HEK293 (cell line): ENCODE data around the gene DAPP1.

Experiments used
- CTCF ChIA-PET: fragments of 350-600 bp; formaldehyde crosslinking; extraction: SDS; loops from one replicate; lab custom pipeline; 2021; ENCODE audit warnings: antibody characterized with exemption; lab: Yijun Ruan, JAX
- POLR2A ChIA-PET: fragments of 300-600 bp; formaldehyde crosslinking; extraction: SDS; loops from one replicate; lab custom pipeline; 2020; ENCODE audit warnings: antibody characterized with exemption, inconsistent platforms; lab: Yijun Ruan, JAX
- H3K27ac ChIP-seq: fragments of 200-500 bp; sonication (Bioruptor generic); 2 replicates; pipeline ENCODE4 v1.5.1; 2014; ENCODE audit warnings: low read depth, low read length, control low read depth, inconsistent platforms; ENCODE audit errors: extremely low read depth
- H3K36me3 ChIP-seq, 2 experiments: fragments of 200-500 bp in 1 of 2; sonication (Bioruptor generic) in 1 of 2; 1 replicate in 1 of 2; 2 replicates in 1 of 2; pipeline ENCODE4 v1.5.1; 2014 to 2017; ENCODE audit warnings: inconsistent platforms in 2 of 2, low read length in 2 of 2; ENCODE audit not compliant: control insufficient read depth in 2 of 2, insufficient read depth in 1 of 2
- H3K4me1 ChIP-seq: fragments of 200-500 bp; sonication (Bioruptor generic); 2 replicates; pipeline ENCODE4 v1.5.1; 2014; ENCODE audit warnings: mild to moderate bottlenecking, low read length, inconsistent platforms; ENCODE audit not compliant: control insufficient read depth, insufficient read depth
- H3K4me3 ChIP-seq: 2 replicates; pipeline ENCODE4 v1.5.1; 2011; ENCODE audit warnings: low read depth, mild to moderate bottlenecking, control low read depth, low read length, moderate library complexity
- H3K9me3 ChIP-seq: fragments of 200-500 bp; sonication (Bioruptor generic); 2 replicates; pipeline ENCODE4 v1.5.1; 2014; ENCODE audit warnings: low read depth, low read length, inconsistent platforms; ENCODE audit not compliant: control insufficient read depth, insufficient read depth
- FEZF1 ChIP-seq: fragments of 450-650 bp; formaldehyde crosslinking; IDR thresholded peaks from 2 replicates; pipeline ENCODE4 v1.5.1; 2016; ENCODE audit warnings: missing biosample characterization, missing genetic modification characterization
- KLF1 ChIP-seq: fragments of 450-650 bp; formaldehyde crosslinking; IDR thresholded peaks from 2 replicates; pipeline ENCODE4 v1.5.1; 2016; ENCODE audit warnings: missing biosample characterization, missing genetic modification characterization
- RBAK ChIP-seq: fragments of 450-650 bp; formaldehyde crosslinking; IDR thresholded peaks from 2 replicates; pipeline ENCODE4 v1.5.1; 2016; ENCODE audit warnings: missing biosample characterization, missing genetic modification characterization
- REPIN1 ChIP-seq: fragments of 450-650 bp; formaldehyde crosslinking; IDR thresholded peaks from 2 replicates; pipeline ENCODE4 v1.5.1; 2017; ENCODE audit warnings: missing biosample characterization, missing genetic modification characterization, low read depth
- SP3 ChIP-seq: fragments of 450-650 bp; formaldehyde crosslinking; IDR thresholded peaks from 2 replicates; pipeline ENCODE4 v1.5.1; 2016; ENCODE audit warnings: missing biosample characterization, missing genetic modification characterization
- SP7 ChIP-seq: fragments of 450-650 bp; formaldehyde crosslinking; IDR thresholded peaks from 2 replicates; pipeline ENCODE4 v1.5.1; 2016; ENCODE audit warnings: missing biosample characterization, missing genetic modification characterization
- YY1 ChIP-seq: fragments of 450-650 bp; formaldehyde crosslinking; IDR thresholded peaks from 2 replicates; pipeline ENCODE4 v1.5.1; 2018; ENCODE audit warnings: missing biosample characterization, missing genetic modification characterization
- ZBTB21 ChIP-seq: fragments of 450-650 bp; formaldehyde crosslinking; IDR thresholded peaks from 2 replicates; pipeline ENCODE4 v1.5.1; 2017; ENCODE audit warnings: missing biosample characterization, missing genetic modification characterization
- ZFP37 ChIP-seq: fragments of 450-650 bp; formaldehyde crosslinking; IDR thresholded peaks from 2 replicates; pipeline ENCODE4 v1.5.1; 2016; ENCODE audit warnings: missing biosample characterization, missing genetic modification characterization
- ZFP69B ChIP-seq: fragments of 450-650 bp; formaldehyde crosslinking; IDR thresholded peaks from 2 replicates; pipeline ENCODE4 v1.5.1; 2016; ENCODE audit warnings: missing biosample characterization, missing genetic modification characterization
- ZNF248 ChIP-seq: fragments of 450-650 bp; formaldehyde crosslinking; IDR thresholded peaks from 2 replicates; pipeline ENCODE4 v1.5.1; 2017; ENCODE audit warnings: missing biosample characterization, missing genetic modification characterization
- ZNF426 ChIP-seq: fragments of 450-650 bp; formaldehyde crosslinking; IDR thresholded peaks from 2 replicates; pipeline ENCODE4 v1.5.1; 2017; ENCODE audit warnings: missing biosample characterization, missing genetic modification characterization, mild to moderate bottlenecking, inconsistent platforms, moderate library complexity
- ZNF501 ChIP-seq: fragments of 450-650 bp; formaldehyde crosslinking; IDR thresholded peaks from 2 replicates; pipeline ENCODE4 v1.5.1; 2016; ENCODE audit warnings: missing biosample characterization, missing genetic modification characterization
- ZNF670 ChIP-seq: fragments of 450-650 bp; formaldehyde crosslinking; IDR thresholded peaks from 2 replicates; pipeline ENCODE4 v1.5.1; 2016; ENCODE audit warnings: missing biosample characterization, missing genetic modification characterization, low read depth
- ZNF776 ChIP-seq: fragments of 450-650 bp; formaldehyde crosslinking; IDR thresholded peaks from 2 replicates; pipeline ENCODE4 v1.5.0; 2017; ENCODE audit warnings: missing biosample characterization, missing genetic modification characterization, borderline replicate concordance
- TF ChIP-seq, protein P1 (sequence below): fragments of 450-650 bp; formaldehyde crosslinking; IDR thresholded peaks from 2 replicates; pipeline ENCODE4 v1.5.1; 2016; ENCODE audit warnings: missing biosample characterization, missing genetic modification characterization, borderline replicate concordance
- TF ChIP-seq, protein P2 (sequence below): fragments of 450-650 bp; formaldehyde crosslinking; IDR thresholded peaks from 2 replicates; pipeline ENCODE4 v1.5.1; 2016; ENCODE audit warnings: missing biosample characterization, missing genetic modification characterization
- TF ChIP-seq, protein P3 (sequence below): fragments of 450-650 bp; formaldehyde crosslinking; IDR thresholded peaks from 2 replicates; pipeline ENCODE4 v1.5.1; 2016; ENCODE audit warnings: missing biosample characterization, missing genetic modification characterization
- TF ChIP-seq, protein P4 (sequence below): fragments of 450-650 bp; formaldehyde crosslinking; IDR thresholded peaks from 2 replicates; pipeline ENCODE4 v1.5.1; 2016; ENCODE audit warnings: missing biosample characterization, missing genetic modification characterization

The DAPP1 gene

DNA sequence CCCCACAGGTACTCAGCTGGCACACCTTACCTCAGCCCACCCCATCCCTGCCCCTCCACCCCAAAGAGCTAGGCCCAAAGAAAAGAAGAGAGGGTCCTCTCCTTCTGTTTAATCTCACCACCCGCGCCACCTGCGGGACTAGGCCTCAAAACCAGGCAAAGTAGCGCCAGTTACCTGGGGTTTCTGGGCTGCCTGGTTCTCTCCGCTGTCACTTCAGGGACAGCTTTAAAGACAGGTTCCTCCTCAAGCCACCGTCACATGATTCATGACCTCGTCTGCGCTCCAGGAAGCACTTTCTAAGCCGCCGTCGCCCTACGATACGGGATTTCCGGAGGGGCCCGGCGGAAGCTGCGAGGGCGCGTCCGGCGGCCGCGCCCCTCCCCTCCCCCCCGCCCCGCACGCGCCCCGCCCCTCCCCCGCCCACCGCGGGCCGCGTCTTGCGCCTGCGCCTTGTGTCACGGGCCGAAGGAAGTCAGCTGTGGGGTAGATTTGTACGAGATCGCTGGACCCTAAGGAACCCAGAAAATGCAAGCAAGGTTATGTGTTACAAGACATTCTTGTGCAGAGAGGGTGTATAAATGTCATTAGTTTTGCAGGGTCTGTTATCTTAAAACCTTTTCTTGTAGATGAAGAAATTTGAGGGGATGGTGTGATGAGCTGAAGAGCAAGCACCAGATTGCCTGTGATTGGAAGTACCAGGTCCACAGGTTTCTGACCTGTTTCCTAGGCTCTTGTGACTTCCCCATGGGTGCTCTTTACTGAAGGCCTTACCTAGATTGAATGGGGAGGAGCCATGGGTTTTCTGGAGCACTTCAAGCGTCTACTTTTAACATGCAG, 77.8 kb downstream of the DAPP1 start, which contains the start of gene LAMTOR3 (continued):
- TF ChIP-seq, protein P1, sequence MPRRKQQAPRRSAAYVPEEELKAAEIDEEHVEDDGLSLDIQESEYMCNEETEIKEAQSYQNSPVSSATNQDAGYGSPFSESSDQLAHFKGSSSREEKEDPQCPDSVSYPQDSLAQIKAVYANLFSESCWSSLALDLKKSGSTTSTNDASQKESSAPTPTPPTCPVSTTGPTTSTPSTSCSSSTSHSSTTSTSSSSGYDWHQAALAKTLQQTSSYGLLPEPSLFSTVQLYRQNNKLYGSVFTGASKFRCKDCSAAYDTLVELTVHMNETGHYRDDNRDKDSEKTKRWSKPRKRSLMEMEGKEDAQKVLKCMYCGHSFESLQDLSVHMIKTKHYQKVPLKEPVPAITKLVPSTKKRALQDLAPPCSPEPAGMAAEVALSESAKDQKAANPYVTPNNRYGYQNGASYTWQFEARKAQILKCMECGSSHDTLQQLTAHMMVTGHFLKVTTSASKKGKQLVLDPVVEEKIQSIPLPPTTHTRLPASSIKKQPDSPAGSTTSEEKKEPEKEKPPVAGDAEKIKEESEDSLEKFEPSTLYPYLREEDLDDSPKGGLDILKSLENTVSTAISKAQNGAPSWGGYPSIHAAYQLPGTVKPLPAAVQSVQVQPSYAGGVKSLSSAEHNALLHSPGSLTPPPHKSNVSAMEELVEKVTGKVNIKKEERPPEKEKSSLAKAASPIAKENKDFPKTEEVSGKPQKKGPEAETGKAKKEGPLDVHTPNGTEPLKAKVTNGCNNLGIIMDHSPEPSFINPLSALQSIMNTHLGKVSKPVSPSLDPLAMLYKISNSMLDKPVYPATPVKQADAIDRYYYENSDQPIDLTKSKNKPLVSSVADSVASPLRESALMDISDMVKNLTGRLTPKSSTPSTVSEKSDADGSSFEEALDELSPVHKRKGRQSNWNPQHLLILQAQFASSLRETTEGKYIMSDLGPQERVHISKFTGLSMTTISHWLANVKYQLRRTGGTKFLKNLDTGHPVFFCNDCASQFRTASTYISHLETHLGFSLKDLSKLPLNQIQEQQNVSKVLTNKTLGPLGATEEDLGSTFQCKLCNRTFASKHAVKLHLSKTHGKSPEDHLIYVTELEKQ: no peak
- TF ChIP-seq, all 188 proteins: peak for 18

DNA sequence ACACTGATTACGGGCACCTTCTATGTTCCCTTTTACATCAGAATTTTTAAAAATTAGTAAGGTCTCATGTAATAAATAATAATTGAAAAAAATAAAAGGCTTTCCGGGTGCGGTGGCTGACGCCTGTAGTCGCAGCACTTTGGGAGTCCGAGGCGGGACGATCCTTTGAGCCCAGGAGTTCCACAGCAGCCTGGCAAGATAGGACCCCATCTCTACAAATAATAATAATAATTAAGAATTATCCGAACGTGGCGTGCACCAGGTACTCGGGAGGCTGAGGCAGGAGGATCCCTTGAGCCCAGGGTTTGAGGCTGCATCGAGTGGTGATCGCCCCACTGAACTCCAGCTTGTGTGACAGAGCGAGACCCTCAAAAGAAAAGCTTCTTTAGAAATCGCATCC, 78.4 kb downstream of the DAPP1 start:
- H3K27ac ChIP-seq: no peak overlapping the region
- TF ChIP-seq REPIN1 (tag by site-specific recombination) (no peak), KLF1 (tag by site-specific recombination) (no peak), ZNF670 (tag by site-specific recombination) (no peak), SP7 (tag by site-specific recombination) (no peak), ZNF426 (no peak), ZNF776 (tag by site-specific recombination) (no peak), ZBTB21 (tag by site-specific recombination) (no peak), ZFP69B (no peak), ZNF248 (no peak), ZNF501 (tag by site-specific recombination) (no peak), ZFP37 (no peak), FEZF1 (tag by site-specific recombination) (no peak), SP3 (no peak), RBAK (tag by site-specific recombination) (no peak), YY1 (tag by site-specific recombination) (no peak)
- TF ChIP-seq, protein P2, sequence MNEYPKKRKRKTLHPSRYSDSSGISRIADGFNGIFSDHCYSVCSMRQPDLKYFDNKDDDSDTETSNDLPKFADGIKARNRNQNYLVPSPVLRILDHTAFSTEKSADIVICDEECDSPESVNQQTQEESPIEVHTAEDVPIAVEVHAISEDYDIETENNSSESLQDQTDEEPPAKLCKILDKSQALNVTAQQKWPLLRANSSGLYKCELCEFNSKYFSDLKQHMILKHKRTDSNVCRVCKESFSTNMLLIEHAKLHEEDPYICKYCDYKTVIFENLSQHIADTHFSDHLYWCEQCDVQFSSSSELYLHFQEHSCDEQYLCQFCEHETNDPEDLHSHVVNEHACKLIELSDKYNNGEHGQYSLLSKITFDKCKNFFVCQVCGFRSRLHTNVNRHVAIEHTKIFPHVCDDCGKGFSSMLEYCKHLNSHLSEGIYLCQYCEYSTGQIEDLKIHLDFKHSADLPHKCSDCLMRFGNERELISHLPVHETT (tag by site-specific recombination): no peak
- TF ChIP-seq, protein P3, sequence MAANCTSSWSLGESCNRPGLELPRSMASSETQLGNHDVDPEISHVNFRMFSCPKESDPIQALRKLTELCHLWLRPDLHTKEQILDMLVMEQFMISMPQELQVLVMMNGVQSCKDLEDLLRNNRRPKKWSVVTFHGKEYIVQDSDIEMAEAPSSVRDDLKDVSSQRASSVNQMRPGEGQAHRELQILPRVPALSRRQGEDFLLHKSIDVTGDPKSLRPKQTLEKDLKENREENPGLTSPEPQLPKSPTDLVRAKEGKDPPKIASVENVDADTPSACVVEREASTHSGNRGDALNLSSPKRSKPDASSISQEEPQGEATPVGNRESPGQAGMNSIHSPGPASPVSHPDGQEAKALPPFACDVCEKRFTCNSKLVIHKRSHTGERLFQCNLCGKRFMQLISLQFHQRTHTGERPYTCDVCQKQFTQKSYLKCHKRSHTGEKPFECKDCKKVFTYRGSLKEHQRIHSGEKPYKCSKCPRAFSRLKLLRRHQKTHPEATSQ: no peak
- TF ChIP-seq, protein P4, sequence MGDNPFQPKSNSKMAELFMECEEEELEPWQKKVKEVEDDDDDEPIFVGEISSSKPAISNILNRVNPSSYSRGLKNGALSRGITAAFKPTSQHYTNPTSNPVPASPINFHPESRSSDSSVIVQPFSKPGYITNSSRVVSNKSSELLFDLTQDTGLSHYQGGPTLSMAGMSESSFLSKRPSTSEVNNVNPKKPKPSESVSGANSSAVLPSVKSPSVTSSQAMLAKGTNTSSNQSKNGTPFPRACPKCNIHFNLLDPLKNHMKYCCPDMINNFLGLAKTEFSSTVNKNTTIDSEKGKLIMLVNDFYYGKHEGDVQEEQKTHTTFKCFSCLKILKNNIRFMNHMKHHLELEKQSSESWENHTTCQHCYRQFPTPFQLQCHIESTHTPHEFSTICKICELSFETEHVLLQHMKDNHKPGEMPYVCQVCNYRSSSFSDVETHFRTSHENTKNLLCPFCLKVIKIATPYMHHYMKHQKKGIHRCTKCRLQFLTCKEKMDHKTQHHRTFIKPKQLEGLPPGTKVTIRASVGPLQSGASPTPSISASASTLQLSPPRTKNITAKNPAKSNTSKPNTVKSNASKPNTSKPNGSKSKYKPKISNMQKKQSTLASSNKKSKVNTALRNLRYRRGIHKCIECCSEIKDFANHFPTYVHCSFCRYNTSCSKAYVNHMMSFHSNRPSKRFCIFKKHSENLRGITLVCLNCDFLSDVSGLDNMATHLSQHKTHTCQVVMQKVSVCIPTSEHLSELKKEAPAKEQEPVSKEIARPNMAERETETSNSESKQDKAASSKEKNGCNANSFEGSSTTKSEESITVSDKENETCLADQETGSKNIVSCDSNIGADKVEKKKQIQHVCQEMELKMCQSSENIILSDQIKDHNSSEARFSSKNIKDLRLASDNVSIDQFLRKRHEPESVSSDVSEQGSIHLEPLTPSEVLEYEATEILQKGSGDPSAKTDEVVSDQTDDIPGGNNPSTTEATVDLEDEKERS (tag by site-specific recombination): no peak
- TF ChIP-seq, all 188 proteins: peak for 0
- Histone ChIP-seq H3K4me1 (no peaks in the 10 kb centered on the region), H3K36me3 (peaks cover 0 to 17% of the 10 kb centered on the region in 2 experiments; a peak in 1 of 3 replicates), H3K4me3 (no peak overlapping the region), H3K9me3 (no peaks in the 10 kb centered on the region)
- ChIA-PET CTCF (no interaction called here), POLR2A (interaction anchor here (1.0 to 1.8 kb wide), 4 partner anchors 47 to 55 kb away, joined by 4 to 9 read pairs (median 6); partner anchors contain the start of genes DNAJB14 and H2AZ1)
